Measurements from ENCODE around the gene TPSB2.
"Not testable (repeated sequence)": the region's sequence is repeated elsewhere in the genome, so short reads cannot be mapped to it uniquely, and the experiment has no call there.

TPSB2 gene

DNA sequence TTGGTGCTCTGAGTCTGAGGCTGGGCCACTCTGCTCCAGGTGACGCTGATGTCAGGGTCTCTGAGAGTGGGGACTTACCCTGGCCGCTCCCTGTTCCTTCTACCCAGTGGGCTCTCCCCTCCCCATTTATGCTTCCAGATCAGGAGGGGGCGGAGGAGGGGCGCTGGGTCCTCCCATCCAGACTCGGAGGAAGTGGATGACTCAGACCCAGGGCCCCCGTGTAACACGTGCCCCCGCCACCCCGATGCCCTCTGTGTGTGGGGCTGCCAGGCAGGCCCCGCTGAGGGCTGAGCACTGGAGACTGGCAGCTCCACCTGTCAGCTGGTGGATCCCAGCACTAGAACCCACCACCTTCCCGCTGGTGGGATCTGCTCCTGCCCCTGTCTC lies at the start of gene TPSB2:
TPSB2 (minus strand) TSS at position 101 of the 387 bp plus-strand sequence. CDS start 233 bp downstream, outside the sequence.
- not testable (repeated sequence) for DNase-seq

DNA sequence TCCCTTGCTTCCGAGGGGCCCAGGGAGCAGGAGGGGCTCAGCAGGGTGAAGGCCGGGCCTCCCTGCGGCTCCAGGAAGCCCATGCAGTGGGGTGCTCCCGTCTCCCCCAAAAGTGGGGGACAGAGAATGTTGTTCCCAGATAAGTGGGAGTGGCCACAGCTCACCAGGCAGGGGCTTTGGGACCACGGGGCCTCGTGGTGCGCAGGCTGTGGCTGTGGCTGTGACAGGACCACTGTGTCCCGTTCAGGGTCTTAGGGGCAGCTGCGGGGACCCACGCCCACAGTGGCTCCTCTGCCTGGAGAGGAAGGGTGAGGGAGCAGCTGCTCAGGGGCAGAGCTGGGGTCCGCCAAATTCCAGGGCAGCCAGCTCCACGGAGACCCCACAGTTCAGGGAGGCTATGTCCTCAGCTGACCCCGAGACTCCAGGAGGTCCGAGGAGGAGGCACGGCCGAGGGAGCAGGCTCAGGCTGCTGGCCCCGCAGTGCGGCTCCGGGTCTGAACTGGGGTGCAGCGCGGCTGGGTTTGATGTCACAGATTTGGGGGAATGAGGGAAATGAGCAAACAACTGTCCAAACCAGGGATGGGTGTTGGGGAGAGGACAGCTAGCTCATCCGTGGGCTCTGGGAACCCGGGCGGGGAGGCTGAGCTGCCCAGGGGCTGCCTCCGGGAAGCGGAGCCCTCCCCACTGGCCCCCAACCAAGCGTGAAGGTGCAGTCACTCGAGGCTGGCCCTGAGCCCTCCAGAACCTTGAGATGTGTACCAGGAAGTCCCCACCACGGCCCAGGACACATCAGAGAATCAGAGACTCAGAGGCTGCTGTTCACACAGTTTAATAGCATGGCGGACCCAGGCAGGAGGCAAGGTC lies 49.3 kb upstream of the TPSB2 start:
- no peak for DNase-seq

DNA sequence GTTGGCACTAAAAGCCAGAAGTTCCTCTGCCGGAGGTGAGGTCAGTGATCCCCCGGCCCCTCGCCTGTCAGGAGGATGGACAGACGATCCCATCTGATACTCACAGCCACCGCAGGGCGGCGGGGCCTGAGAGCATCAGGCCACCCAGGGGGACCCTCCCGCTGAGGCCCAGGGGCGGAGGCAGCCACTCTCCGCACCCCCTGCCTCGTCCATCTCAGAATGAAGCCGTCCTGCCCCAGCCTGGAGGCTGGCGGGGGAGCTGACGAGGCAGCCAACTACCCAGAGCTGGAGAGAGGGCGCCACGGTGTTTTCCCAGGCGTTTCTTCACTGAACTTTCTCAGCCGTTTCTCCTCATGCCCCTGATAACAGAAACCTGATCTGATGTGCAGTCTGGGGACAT lies 48.5 kb upstream of the TPSB2 start:
- no peak for DNase-seq

DNA sequence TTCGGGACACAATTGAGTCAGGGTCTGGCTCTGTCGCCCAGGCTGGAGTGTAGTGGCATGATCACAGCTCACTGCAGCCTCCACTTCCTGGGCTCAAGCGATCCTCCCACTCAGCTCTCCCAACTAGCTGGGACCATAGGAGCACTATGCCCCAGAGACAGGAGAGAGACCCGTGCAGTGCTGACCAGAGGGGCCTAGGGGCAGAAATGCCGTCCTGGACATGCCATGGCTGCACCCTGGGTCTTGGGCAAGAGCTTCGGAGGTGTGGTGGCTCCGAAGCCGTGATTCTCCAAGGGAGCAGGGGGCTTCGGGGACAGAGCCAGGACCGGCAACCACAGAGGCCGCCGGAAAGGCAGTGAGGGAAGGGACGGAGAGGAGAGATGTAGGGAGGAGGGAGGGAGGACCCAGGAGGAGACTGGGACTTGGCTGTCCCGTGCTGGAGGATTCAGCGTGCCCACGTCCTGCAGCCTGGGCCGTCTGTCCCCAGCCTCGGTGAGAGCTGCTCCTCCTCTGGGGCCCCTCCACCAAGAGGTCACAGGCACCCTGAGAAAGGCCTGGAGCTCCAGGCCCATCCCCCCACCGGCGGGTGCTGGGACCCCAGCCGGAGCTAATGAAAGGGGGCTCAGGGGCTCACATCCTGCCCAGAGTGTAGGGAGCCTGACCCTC lies 47.8 kb upstream of the TPSB2 start:
- DNase-seq: no peak

DNA sequence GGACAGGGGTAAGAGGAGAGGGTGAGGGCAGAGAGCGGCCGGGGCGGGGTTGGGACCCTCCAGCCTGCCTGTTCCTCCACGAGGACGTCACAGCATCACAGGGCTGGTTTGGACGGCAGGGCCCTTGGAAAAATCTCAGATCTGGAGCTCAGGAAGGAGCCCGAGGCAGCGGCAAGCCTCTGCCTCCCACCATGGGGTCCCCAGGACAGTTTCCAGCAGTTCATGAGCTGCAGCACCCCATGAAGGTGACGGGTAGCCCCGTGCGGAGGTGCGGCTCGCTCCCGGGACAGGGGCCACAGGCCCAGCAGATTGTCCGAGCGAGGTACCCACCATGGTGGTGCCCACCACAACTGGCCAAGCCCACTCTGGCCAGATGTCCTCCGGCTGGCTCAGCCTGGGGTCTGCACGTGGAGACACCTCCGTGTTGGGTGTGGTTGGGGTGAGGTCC lies 47.2 kb upstream of the TPSB2 start:
- DNase-seq: no peak

DNA sequence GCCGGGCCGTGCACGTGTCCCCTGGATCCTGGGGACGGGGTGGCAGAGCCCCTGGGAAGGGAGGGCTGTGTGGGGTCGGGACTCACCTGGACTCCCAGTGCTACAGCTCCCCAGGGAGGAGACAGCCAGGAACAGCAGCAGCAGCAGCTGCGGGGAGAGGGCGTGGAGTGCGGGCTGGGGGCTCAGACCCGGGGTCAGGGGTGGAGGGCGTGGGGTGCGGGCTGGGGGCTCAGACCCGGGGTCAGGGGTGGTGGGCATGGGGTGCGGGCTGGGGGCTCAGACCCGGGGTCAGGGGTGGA lies 46.5 kb upstream of the TPSB2 start:
- DNase-seq: no peak

DNA sequence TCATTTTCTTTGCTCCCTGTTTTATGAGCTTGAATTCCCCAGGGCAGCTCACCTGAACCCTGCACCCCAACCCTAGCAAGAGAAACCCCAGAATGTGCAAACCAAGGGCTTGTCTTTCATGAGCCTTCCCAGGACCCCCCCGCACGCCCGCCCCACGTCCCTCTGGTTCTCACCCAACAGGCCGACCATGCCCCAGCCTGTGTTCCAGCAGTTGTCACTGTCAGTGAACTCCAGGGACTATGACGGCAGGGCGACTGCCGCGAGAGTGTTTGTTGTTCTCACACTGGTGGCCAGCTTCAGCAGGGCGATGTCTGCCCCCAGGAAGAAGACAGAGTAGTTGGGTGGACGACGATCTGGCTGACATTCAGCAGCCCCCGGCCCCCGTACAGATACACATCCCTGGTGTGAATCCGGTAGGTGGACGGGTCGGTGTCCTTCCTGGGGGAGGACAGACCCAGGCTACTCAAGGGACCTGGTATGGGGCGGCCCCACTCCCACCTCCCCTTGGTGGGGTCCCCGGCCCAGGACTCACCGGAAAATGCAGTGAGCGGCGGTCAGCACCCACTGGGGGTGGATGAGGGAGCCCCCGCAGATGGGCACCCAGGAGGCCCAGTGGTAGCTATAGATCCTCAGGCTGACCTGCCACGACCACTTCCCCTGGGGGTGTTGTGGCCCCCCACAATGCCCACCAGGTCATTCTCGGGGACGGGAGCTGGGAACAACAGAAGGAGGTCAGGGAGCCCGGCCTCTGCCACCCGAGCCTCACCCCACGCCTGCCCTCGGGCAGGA lies 46.0 kb upstream of the TPSB2 start:
- no peak for DNase-seq

DNA sequence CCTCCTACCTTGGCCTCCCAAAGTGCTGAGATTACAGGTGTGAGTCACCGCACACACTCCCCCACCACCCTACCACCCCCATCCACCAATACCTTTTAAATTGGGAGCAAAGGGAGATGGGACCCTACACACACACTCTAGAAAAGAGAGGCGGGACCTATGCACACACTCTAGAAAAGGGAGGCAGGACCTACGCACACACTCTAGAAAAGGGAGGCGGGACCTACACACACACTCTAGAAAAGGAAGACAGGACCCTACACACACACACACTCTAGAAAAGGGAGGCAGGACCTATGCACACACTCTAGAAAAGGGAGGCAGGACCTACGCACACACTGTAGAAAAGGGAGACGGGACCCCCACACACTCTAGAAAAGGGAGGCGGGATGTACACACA lies 44.8 kb upstream of the TPSB2 start:
- no peak for DNase-seq

DNA sequence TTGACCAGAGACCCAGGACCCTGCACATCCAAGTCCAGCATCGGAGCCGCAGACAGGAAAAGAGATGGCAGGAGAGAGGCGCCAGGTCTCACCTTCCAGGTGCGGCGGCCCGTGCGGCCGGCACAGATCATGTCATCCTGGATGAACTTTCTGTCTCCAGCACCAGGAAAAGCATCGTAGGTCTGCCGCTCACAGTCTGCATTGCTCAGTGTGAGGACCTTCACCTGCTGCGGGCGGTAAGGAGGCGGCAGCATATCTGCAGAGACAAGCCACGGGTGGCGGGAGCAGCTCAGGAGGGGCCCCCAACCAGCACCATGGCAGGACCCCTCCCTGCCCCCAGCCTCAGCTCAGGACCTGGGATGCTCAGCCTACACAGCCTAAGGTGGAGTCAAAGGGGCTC lies 43.8 kb upstream of the TPSB2 start:
- no peak for DNase-seq

DNA sequence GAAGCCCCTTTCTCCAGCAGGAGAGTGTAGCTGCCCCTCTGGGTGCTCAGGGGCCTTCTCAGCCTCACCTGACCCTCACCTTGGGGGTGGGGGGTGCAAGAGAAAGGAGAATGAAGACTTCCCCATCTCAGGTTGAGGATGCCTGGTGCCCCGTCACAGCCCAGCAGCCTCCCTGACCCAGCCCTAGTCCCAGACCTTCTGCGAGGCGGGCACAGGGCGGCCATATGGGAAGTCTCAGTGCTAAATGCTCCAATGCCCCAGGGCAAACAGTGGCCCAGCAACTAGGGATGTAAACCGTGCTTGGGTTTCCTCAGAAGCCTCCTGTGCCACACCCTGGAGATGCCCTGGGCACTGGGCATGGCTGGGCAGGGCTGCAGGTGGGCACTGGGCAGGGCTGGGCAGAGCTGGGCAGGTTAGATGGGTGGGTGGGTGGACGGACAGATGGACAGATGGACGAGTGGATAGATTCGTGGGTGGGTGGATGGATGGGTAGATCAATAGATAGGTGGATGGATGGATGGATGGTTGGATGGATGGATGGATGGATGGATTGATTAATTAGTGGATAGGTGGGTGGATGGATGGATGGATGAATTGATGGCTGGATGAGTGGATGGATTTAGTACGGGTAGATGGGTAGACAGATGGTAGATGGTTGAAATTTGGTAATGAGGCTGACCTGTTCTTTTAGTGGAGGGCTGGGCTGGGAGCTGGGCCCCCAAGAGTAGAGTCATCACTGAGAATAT lies 42.6 kb upstream of the TPSB2 start:
- no peak for DNase-seq

DNA sequence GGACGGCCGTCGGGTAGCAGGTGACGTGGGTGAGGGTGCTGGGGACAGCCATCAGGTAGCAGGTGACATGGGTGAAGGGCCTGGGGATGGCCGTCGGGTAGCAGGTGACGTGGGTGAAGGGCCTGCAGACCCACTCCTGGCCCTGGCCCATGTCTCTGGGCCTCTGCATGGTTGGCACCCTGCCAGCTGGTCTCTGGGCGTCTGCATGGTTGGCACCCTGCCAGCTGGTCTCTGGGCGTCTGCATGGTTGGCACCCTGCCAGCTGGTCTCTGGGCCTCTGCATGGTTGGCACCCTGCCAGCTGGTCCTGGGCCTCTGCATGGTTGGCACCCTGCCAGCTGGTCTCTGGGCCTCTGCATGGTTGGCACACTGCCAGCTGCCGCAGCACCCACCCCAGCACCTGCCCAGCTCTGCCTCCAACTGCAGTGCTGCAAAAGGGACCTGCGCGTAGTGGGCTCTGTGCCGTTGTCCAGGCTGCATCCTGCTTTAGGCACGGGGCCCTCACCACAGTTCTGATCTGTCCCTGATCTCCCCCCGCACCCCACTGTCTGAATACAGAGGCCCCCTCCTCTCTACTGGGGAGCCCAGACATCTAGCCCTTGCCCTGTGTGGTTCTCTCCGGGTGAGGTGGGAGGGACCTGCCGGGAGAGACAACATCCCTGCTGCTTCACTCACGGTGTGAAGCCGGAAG lies 41.9 kb upstream of the TPSB2 start:
- DNase-seq: peak in 17 of 51 donors; percentile 2 to 56 (median 20)

DNA sequence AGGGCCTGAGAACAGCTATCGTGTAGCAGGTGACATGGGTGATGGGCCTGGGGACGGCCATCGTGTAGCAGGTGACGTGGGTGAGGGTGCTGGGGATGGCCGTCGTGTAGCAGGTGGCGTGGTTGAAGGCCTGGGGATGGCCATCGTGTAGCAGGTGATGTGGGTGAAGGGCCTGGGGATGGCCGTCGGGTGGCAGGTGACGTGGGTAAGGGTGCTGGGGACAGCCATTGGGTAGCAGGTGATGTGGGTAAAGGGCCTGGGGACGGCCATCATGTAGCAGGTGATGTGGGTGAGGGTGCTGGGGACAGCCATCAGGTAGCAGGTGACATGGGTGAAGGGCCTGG lies 41.4 kb upstream of the TPSB2 start:
- DNase-seq: no peak

DNA sequence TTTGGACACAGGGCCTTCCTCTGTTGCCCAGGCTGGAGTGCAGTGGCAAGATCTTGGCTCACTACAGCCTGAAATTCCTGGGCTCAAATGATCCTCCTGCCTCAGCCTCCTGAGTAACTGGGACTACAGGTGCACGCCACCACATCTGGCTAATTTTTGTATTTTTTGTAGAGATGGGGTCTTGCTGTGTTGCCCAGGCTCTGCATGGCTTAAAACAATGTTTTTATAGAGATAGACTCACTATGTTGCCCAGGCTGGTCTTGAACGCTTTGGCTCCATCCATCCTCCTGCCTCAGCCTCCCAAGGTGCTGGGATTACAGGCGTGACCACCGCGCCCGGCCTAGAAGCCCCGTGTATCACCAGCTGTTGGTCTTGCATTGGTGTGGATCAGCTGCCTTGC lies 39.4 kb upstream of the TPSB2 start:
- not testable (repeated sequence) for DNase-seq

DNA sequence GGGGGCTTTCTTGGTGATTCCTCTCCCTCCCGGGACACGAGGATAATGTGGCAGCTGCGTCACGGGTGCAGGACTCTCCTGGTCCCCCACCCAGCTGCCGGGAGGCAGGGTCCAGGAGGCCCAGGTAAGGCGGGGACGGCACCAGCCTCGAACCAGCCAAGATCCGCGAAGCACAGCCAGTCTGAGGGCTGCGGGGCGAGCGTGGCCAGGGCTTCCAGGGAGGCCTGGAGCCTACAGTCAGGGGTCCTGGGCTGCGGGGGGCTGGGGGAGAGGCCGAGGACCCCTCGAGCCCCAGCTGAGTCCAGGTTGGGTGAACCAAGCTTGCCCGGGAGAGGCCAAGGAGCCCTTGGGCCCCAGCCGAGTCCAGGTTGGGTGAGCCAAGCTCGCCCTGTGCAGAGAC lies 35.8 kb upstream of the TPSB2 start:
- DNase-seq: no peak

DNA sequence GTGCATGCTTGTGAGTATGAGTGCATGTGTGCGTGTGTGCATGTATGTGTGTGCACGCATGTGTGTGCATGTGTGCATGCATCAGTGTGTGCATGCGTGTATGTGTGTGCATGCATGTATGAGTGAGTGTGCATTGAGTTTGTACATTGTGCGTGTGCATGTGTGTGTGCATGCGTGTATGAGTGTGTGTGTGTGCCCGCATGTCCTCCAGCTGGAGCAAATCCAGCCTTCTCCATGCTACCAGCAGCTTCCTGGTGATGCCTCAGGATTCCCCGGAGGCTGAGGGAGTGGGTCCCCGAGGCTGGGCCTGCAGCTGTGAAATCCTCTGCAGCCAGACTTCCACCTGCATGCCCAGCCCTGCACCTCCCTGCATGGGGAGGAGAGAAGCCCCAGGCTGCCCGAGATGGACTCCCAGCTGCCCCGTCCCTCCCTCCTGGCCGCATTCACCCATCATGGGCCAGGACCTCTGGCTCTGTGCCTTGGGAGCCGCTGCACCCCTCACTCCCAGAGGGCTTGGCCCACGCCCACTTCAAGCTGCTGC lies 35.2 kb upstream of the TPSB2 start:
- DNase-seq: no peak

DNA sequence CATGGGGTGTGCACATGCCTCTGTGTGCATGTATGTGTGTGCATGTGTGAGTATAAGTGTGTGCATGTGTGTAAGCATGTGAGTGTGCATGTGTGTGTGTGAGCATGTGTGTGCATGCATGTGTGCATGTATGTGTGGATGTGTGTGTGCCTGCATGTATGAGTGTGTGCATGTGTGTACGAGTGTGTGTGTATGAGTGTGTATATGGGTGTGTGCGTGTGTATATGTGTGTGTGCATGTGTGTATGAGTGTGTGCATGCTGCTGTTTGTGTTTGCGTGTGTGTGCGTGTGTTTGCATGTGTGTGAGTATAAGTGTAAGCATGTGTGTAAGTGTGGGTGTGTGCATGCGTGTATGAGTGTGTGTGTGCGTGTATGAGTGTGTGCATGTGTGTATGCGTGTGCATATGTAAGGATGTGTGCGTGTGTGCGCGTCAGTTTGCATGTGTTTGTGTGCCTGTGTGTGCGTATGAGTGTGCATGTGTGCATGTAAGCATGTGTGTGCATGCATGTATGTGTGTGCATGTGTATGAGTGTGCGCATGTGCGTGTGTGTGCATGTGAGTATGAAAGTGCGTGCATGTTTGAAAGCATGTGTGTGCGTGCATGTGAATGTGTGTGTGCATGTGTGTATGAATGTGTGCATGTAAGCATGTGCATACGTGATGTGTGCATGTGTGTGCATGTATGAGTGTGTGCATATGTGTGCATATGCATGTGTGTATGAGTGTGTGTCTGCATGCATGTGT lies 34.5 kb upstream of the TPSB2 start:
- no peak for DNase-seq

DNA sequence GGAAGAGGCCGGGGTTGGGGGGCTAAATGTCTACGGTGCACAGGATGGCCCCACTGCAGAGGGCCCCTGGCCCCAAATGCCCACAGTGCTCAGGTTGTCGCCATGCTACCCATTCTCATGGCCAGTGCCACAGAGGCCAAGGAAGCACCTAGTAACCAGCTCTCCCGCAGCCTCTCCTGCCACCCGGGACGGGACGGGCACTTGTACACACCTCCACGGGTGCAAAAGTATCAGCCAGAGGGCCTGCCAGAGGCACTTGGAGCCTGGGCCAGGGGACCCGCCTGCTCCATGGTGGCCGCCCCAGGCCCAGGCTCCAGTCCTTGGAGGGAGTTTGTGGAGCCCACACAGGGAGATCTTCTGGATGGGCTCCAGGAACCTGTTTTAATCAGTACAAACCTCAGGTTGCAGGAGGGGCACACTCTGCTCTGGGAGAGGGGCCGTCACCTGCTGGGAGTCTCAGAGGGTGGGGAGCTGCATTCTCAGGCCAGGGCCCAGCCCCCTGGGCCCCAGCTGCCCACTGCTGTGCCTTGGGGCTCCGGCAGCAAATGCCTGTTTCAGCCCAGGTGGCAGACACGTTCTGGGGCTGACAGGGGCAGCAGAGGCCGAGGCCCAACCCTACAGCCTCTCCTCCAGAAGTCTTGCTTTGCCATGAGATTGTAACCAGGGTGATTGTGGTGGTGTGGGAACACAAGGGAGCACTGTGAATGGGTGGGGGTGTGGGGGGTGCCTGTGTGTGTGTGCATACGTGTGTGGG lies 33.8 kb upstream of the TPSB2 start:
- no peak for DNase-seq

DNA sequence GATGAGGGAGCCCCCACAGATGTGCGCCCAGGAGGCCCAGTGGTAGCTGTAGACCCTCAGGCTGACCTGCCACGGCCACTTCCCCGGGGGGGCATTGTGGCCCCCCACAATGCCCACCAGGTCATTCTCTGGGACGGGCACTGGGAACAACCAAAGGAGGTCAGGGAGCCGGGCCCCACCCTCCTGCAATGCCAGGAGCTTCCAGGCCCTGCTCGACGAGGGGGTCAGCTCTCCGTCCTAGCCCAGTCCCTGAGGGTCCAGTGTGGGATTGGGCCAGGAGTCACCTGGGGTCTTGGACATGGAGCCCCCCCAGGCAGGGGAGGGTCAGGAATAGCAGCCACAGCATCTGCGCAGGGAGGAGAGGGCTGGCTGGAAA lies 32.9 kb upstream of the TPSB2 start:
- no peak for DNase-seq

DNA sequence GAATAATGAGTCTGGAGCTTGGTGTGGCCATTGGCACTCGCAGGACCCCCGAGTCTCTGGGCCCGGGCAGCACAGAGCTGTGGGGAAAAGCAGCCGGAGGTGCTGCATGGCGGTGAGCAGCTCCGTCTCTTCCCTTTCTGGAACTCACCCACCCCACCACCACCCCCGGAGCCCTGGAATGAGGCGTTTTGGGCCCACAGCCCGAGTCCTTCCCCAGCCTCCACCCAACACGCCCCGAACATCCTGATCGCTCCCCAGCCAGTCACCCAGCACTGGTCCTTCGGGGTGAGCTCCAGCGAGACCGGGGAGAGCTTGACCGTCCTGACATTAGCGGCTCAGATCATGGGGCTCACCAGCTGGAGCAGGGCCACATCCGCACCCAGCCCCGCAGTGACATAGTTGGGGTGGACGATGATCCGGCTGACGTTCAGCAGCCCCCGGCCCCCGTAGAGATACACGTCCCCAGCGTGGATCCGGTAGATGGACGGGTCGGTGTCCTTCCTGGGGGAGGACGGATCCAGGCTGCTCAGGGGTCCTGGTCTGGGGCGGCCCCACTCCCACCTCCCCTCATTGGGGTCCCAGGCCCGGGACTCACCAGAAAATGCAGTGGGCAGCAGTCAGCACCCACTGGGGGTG lies 32.3 kb upstream of the TPSB2 start:
- DNase-seq: no peak
